GM18519 (cell line): Measurements from ENCODE around the gene CCDC102B.

ENCODE experiments used
- ATAC-seq: cut with Tn5 transposase; IDR thresholded peaks from one replicate; pipeline ENCODE4 v1.9.1; 2021; ENCODE audit warnings: mild to moderate bottlenecking, moderate library complexity; ENCODE audit not compliant: unreplicated experiment, low FRiP score

CCDC102B gene

DNA sequence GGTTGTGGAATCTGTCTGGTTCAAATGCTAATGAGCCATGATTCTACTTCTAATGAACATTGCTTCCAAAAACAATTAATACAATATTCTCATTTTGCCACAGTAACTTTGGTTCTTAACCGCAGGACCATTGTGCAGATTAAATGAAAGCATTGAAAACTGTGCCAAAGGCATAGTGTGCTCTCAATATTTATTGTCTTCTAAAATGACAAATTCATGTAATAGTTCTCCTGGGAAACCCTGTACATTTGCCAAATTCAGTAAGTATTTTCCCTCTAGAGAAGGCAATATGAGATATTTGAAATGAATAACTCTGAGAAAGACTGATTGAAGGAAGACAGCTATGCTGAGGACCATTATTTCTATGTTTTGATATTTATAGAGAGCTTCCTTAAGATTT lies 246.3 kb downstream of the CCDC102B start:
- ATAC-seq: no peak

- ATAC-seq: no peak
These were observed 266.2 kb downstream of the CCDC102B start for GRCh38 chr18:69064063-69064462.

GRCh38 chr18:69067048-69067447 lies 269.2 kb downstream of the CCDC102B start:
- ATAC-seq: no peak

- ATAC-seq: no peak
These were observed 273.8 kb downstream of the CCDC102B start for GRCh38 chr18:69071680-69072079.

- ATAC-seq: no peak
These were observed 284.0 kb downstream of the CCDC102B start for GRCh38 chr18:69081846-69082245.

DNA sequence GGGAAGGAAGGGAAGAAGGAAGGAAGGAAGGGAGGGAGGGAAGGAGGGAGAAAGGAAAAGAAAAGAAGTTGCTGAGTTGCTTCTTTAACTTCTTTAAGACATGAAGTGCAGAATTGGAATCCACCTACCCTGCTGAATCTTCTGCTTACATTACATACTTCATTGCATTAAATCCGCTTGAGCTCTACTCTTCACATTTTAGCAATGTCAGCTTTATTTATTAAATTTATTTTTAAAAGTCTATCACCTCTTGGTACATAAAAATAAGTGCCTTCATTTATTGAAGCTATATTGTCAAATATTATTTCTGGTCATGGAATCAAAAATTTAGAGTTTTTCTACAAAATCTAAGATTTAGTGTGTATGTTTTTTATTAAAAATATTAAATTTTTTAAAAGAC lies 284.6 kb downstream of the CCDC102B start:
- ATAC-seq: no peak

GRCh38 chr18:69085951-69086350 lies 288.1 kb downstream of the CCDC102B start:
- ATAC-seq: no peak

DNA sequence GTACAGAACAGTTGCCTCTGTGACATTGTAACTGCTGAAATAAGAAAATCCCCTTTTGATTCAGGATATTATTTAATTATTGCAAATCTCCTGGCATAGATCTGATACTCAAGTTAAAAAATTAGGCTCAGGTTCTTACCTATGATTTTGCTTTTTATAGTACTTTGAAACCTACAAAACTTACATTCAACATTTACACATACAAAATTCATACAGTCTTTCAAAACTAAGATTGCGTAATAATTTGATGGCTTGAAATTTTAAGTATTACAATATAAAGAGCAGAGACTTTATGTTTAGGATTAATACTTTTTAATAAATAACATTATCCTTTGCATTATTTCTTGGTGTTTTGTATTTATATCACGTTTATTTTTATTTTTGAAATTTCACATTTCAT lies 291.1 kb downstream of the CCDC102B start:
- no peak for ATAC-seq

DNA sequence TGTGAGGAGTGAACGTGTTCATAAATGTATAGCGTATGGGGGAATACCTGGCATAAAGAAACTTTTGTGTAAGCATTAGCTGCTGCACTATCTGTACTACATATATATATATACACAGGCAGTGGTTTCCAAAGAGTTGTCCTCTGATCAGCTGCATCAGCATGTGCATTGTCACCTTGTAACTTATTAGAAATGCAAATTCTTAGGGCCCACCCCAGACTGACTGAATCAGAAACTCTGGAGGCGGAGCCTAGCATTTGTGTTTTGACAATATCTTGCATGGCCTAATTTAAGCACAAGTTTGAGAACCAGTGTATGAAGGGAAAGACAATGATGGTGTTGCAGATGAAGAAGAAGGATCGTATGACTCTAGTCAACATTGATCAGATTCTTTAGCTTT lies 299.5 kb downstream of the CCDC102B start:
- peak; percentile 64 for ATAC-seq

GRCh38 chr18:69102959-69103358 lies 305.1 kb downstream of the CCDC102B start:
- ATAC-seq: no peak
